SK-N-SH treated with all-trans-retinoic acid at 6 μM for 48 hours (cell line): Measurements from ENCODE around the gene VPS54.

ENCODE experiments used
- BACH2 ChIP-seq: fragments of 250-450 bp; sonication (Bioruptor Pico); IDR thresholded peaks from 2 replicates; pipeline ENCODE4 v1.9.0; 2021; ENCODE audit warnings: mild to moderate bottlenecking, borderline replicate concordance
- CREB5 ChIP-seq: fragments of 250-450 bp; sonication (Bioruptor Pico); IDR thresholded peaks from 2 replicates; pipeline ENCODE4 v1.5.1; 2020; ENCODE audit warnings: low read depth, mild to moderate bottlenecking, moderate library complexity
- CSDC2 ChIP-seq: fragments of 250-450 bp; sonication (Bioruptor Pico); IDR thresholded peaks from 2 replicates; pipeline ENCODE4 v1.5.0; 2020; ENCODE audit warnings: mild to moderate bottlenecking, moderate library complexity
- PATZ1 ChIP-seq: fragments of 250-450 bp; sonication (Bioruptor Pico); IDR thresholded peaks from 2 replicates; pipeline ENCODE4 v1.8.0; 2020; ENCODE audit warnings: mild to moderate bottlenecking, moderate library complexity, borderline replicate concordance
- PPARA ChIP-seq: fragments of 250-450 bp; sonication (Bioruptor Pico); IDR thresholded peaks from 2 replicates; pipeline ENCODE4 v1.5.0; 2020; ENCODE audit warnings: mild to moderate bottlenecking, borderline replicate concordance
- ZC3H10 ChIP-seq: fragments of 250-450 bp; sonication (Bioruptor Pico); IDR thresholded peaks from 2 replicates; pipeline ENCODE4 v1.5.1; 2021; ENCODE audit warnings: mild to moderate bottlenecking, moderate library complexity
- ZFP30 ChIP-seq: fragments of 450-650 bp; formaldehyde crosslinking; IDR thresholded peaks from 2 replicates; pipeline ENCODE4 v1.5.0; 2022; ENCODE audit warnings: mild to moderate bottlenecking, moderate library complexity
- TF ChIP-seq, protein P1 (sequence below): fragments of 250-450 bp; sonication (Bioruptor Pico); IDR thresholded peaks from 2 replicates; pipeline ENCODE4 v1.8.0; 2021; ENCODE audit warnings: low read depth, mild to moderate bottlenecking, moderate library complexity, borderline replicate concordance

- TF ChIP-seq PPARA (CRISPR knock-in tag) (no peak), CREB5 (no peak), ZFP30 (CRISPR knock-in tag) (no peak), CSDC2 (no peak), PATZ1 (CRISPR knock-in tag) (no peak), BACH2 (CRISPR knock-in tag) (no peak), ZC3H10 (CRISPR knock-in tag) (no peak)
- TF ChIP-seq, protein P1, sequence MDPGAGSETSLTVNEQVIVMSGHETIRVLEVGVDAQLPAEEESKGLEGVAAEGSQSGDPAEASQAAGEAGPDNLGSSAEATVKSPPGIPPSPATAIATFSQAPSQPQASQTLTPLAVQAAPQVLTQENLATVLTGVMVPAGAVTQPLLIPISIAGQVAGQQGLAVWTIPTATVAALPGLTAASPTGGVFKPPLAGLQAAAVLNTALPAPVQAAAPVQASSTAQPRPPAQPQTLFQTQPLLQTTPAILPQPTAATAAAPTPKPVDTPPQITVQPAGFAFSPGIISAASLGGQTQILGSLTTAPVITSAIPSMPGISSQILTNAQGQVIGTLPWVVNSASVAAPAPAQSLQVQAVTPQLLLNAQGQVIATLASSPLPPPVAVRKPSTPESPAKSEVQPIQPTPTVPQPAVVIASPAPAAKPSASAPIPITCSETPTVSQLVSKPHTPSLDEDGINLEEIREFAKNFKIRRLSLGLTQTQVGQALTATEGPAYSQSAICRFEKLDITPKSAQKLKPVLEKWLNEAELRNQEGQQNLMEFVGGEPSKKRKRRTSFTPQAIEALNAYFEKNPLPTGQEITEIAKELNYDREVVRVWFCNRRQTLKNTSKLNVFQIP (CRISPR knock-in tag), result no peak
These were observed 43.1 kb downstream of the VPS54 start for GRCh38 chr2:63976125-63976510.
